Psoas muscle (tissue), 8 donors: ENCODE measurements around the gene ZBTB16. TPM values are rescaled to one million over a fixed set of nuclear protein-coding genes. Genes with fewer than 3 reads are reported as not detected.

ENCODE experiments used
- ATAC-seq, 4 donors: fragments of 200-7000 bp; cut with Tn5 transposase; one replicate each; pipeline ENCODE4 v1.9.1; 2020; ENCODE audit warnings: moderate library complexity in 3 of 4, mild to moderate bottlenecking in 2 of 4
- DNase-seq, 2 donors: peaks; one replicate each; pipeline ENCODE4 v3.0.0-alpha.2; 2020
- H3K27ac ChIP-seq: fragments of 200-600 bp; one replicate; pipeline ENCODE4 v1.8.0; 2022
- H3K27me3 ChIP-seq, 3 donors: fragments of 200-600 bp in 1 of 3; one replicate each; pipeline versions ENCODE4 v1.6.1 to v1.8.0; 2013 to 2022; ENCODE audit warnings: low read length in 2 of 3, mild to moderate bottlenecking in 2 of 3, moderate library complexity in 1 of 3; ENCODE audit not compliant: insufficient read depth in 3 of 3
- H3K36me3 ChIP-seq, 2 donors: fragments of 200-600 bp in 1 of 2; one replicate each; pipeline versions ENCODE4 v1.6.1 to v1.8.0; 2013 to 2022; ENCODE audit warnings: low read depth in 1 of 2, mild to moderate bottlenecking in 1 of 2, moderate library complexity in 1 of 2; ENCODE audit not compliant: insufficient read depth in 1 of 2
- H3K4me1 ChIP-seq: fragments of 200-600 bp; one replicate; pipeline ENCODE4 v1.8.0; 2022
- H3K4me3 ChIP-seq: fragments of 200-600 bp; one replicate; pipeline ENCODE4 v1.8.0; 2022; ENCODE audit warnings: mild to moderate bottlenecking
- H3K9me3 ChIP-seq: fragments of 200-600 bp; one replicate; pipeline ENCODE4 v1.8.0; 2022
- CTCF ChIP-seq: fragments of 200-600 bp; IDR thresholded peaks from one replicate; pipeline ENCODE4 v1.8.0; 2022; ENCODE audit warnings: antibody characterized with exemption
- WGBS, 3 donors: extraction: QIAGEN DNeasy Blood & Tissue Kit; methylation state at CpG; one replicate each; pipeline versions ENCODE4 v1.1.6 to v1.1.7; 2013; 5-methylcytosine and 5-hydroxymethylcytosine counted together
- intact Hi-C, 2 donors: fragments of 100-400 bp; cut with DNase I; formaldehyde crosslinking; loops; one replicate each; pipeline versions ENCODE4 v1.11.0 to v1.14.2; 2022
- polyA plus RNA-seq, 3 donors: library from polyadenylated mRNA; stranded (reverse); fragments of 200-250 nt; gene quantifications; one replicate each; pipeline ENCODE4 v1.2.3, GENCODE V29; 2013
- total RNA-seq, 4 donors: library from RNA; stranded (reverse); fragmentation: NEBNext Ultra II Directional in 2 of 4; extraction: Animal tissue kit (Norgen Biotek cat#: 25700) in 2 of 4; gene quantifications; one replicate each; pipeline versions ENCODE4 v1.2.1 to v1.2.4, GENCODE V29; 2021 to 2023
- donor health status: healthy with polysubstance abuse.
- donor health status: DM: no; HTN: no; CAD: no; lungs with moderate emphysema.
- donor health status: Bipolar disorder and iron deficiency.
- donor health status: healthy.
- donor health status: DM: yes; HTN: yes; CAD: no.
- donor health status: DM: no; HTN: no; CAD: no.
- donor health status: DM: no; HTN: no; CAD: no.
- donor health status: DM: yes; HTN: yes; CAD: no.

Gene ZBTB16
- total and polyA plus RNA-seq, 7 donors, result 11.7 to 299 (median 89.8) TPM

GRCh38 chr11:114257621-114258558 lies 198.4 kb downstream of the ZBTB16 start:
- peak; percentile 69 to 87 for DNase-seq
- TF ChIP-seq CTCF, result peak; percentile 30
- 17 to 40% (median 25%) methylated on average over 26 to 29 of the region's 29 CpGs for WGBS, 3 donors
- intact Hi-C loops, result loop anchor here (5.0 to 10.0 kb wide), 2 partner anchors 53 to 201 kb away; partner anchors contain the start of gene ZBTB16 (in 1 of the 2)
- H3K9me3 ChIP-seq, result no peaks in the 10 kb centered on the region
- H3K36me3 ChIP-seq, result peaks cover 0 to 6% of the 10 kb centered on the region in 2 donors
- peak; percentile 48 to 58 (median 52) for ATAC-seq
- peaks cover 66% of the 10 kb centered on the region for H3K4me1 ChIP-seq
- H3K27me3 ChIP-seq, result no peaks in the 10 kb centered on the region
- H3K27ac ChIP-seq, result peak overlapping the region; percentile 89
- H3K4me3 ChIP-seq, result peak overlapping the region; percentile 29

- no peak for TF ChIP-seq CTCF
- Histone ChIP-seq H3K9me3 (no peaks in the 10 kb centered on the region), H3K27me3 (no peaks in the 10 kb centered on the region), H3K36me3 (no peaks in the 10 kb centered on the region), H3K4me3 (no peak overlapping the region), H3K27ac (peak overlapping the region; percentile 89), H3K4me1 (peaks cover 64% of the 10 kb centered on the region)
- 30 to 64% (median 40%) methylated on average over 7 of the region's 7 CpGs for WGBS, 3 donors
- intact Hi-C loops, result loop anchor here (1.0 to 10.0 kb wide), 3 partner anchors 54 to 201 kb away; partner anchors contain the start of gene ZBTB16 (in 1 of the 2)
- ATAC-seq (peak; percentile 6 to 19 (median 16)), DNase-seq (peak in 1 of 2 donors; percentile 55)
These were observed 199.2 kb downstream of the ZBTB16 start for GRCh38 chr11:114258696-114259095.

GRCh38 chr11:114259124-114259526 lies 199.6 kb downstream of the ZBTB16 start:
- ATAC-seq, result peak; percentile 61 to 73 (median 67)
- Histone ChIP-seq H3K27me3 (no peaks in the 10 kb centered on the region), H3K4me1 (peaks cover 60% of the 10 kb centered on the region), H3K27ac (peak overlapping the region; percentile 89), H3K4me3 (no peak overlapping the region), H3K36me3 (no peaks in the 10 kb centered on the region), H3K9me3 (no peaks in the 10 kb centered on the region)
- intact Hi-C loops, result loop anchor here (1.0 to 10.0 kb wide), 3 partner anchors 54 to 202 kb away; partner anchors contain the start of gene ZBTB16 (in 1 of the 2)
- peak; percentile 81 to 93 for DNase-seq
- WGBS, 3 donors, result 16 to 40% (median 27%) methylated on average over 8 to 10 of the region's 10 CpGs
- TF ChIP-seq CTCF, result no peak

DNA sequence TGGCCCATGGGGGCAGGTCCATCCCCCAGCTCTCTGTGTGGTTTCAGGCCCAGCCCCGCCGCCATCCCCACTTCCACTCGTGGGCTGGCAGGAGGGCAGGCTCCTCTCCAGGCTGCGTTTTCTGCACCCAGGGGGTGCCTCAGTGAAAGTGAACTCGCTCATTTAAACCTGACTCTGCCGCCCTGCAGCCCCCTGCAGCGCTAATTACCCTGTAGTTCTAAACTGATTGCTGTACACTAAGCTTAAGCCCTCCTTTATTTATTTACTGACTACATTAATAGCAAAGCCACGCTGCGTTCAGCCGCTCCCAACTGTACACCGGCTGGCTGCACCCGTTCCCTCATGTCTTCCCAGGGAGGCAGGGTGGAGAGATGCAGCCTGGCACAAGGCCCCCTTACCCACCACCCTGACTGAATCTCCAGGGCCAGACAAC lies 200.1 kb downstream of the ZBTB16 start:
- no peak for TF ChIP-seq CTCF
- ATAC-seq (peak in 3 of 4 donors; percentile 1 to 3 (median 2)), DNase-seq (peak in 1 of 2 donors; percentile 67)
- intact Hi-C loops, result loop anchor here (1.0 to 10.0 kb wide), 3 partner anchors 55 to 202 kb away; partner anchors contain the start of gene ZBTB16 (in 1 of the 2)
- WGBS, 3 donors, result 43 to 66% (median 48%) methylated on average over 12 of the region's 12 CpGs
- no peaks in the 10 kb centered on the region for H3K9me3 ChIP-seq
- peaks cover 56% of the 10 kb centered on the region for H3K4me1 ChIP-seq
- H3K4me3 ChIP-seq, result no peak overlapping the region
- no peaks in the 10 kb centered on the region for H3K36me3 ChIP-seq
- H3K27me3 ChIP-seq, result no peaks in the 10 kb centered on the region
- H3K27ac ChIP-seq, result peak overlapping the region; percentile 89
